Nephron (organoid): ENCODE results near the gene ETNK2.

Experiments used
- H3K27ac Mint-ChIP-seq, 3 experiments: 2 replicates each; pipeline ENCODE4 v1.8.0; 2020; ENCODE audit warnings: mixed read lengths in 3 of 3, mild to moderate bottlenecking in 2 of 3, moderate library complexity in 1 of 3
- H3K27me3 Mint-ChIP-seq: 2 replicates; pipeline ENCODE4 v1.8.0; 2021; ENCODE audit warnings: low read depth, mild to moderate bottlenecking, moderate library complexity, mixed read lengths
- H3K36me3 Mint-ChIP-seq: 2 replicates; pipeline ENCODE4 v1.8.0; 2020; ENCODE audit warnings: low read depth, mixed read lengths
- H3K4me1 Mint-ChIP-seq: 2 replicates; pipeline ENCODE4 v1.8.0; 2020; ENCODE audit warnings: mixed read lengths
- H3K4me3 Mint-ChIP-seq, 3 experiments: 2 replicates each; pipeline ENCODE4 v1.8.0; 2020; ENCODE audit warnings: mild to moderate bottlenecking in 3 of 3, mixed read lengths in 3 of 3, moderate library complexity in 2 of 3
- H3K9me3 Mint-ChIP-seq: 2 replicates; pipeline ENCODE4 v1.8.0; 2020; ENCODE audit warnings: mixed read lengths
- CTCF ChIP-seq, 3 experiments: fragments of 200-600 bp; sonication (generic); IDR thresholded peaks; one replicate each; pipeline ENCODE4 v1.5.0; 2021; ENCODE audit warnings: antibody characterized with exemption in 3 of 3; ENCODE audit not compliant: unreplicated experiment in 3 of 3

ETNK2 gene

GRCh38 chr1:204112876-204113730 is 38.7 kb downstream of the ETNK2 start:
- H3K36me3 Mint-ChIP-seq = peaks cover 10% of the 10 kb centered on the region

DNA sequence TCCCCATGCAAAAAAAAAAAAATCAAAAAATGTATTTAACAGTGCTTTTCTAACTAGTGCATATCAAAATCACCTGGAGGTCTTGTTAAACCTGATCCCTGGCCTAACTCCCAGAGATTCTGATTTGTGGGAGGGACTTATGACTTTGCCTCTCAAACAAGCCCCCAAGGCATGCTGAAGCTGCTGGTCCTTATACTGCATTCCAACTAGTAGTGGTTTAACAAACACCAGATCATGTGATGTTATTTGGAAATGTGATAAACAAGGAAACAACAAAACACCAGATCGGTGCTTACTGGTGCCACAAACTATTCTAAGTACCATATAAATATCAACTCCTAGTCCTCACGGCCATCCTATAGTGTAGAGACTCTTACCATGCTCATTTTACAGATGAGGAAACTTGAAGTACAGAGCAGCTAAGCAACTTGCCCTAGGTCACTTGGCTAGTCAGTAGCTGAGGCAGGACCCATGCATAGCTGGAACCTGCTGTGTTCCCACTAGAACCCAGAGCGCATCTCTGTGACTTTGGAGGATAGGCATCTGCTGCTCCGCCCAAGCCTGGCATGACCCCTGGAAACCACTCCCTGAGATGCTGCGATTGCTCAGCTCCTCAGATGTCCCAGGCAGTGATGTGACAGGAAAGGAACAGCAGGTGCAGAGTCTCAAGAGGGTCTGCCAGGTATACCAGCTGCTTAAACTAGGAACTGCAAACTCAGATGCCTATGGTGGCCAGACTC is 40.8 kb downstream of the ETNK2 start:
- Mint-ChIP-seq H3K27me3 (no peaks in the 10 kb centered on the region), H3K4me3 (no peak overlapping the region), H3K36me3 (peaks cover under 1% of the 10 kb centered on the region), H3K9me3 (no peaks in the 10 kb centered on the region), H3K27ac (no peak overlapping the region), H3K4me1 (peaks cover 11% of the 10 kb centered on the region)
- no peak for TF ChIP-seq CTCF (IDR thresholded peaks at IDR 0.05; ENCODE audit: unreplicated experiment in 3 of 3)

More at GRCh38 chr1:204112876-204113730, 38.7 kb downstream of the ETNK2 start:
- Mint-ChIP-seq H3K4me1 (peaks cover 11% of the 10 kb centered on the region), H3K9me3 (no peaks in the 10 kb centered on the region), H3K4me3 (no peak overlapping the region), H3K27ac (no peak overlapping the region), H3K27me3 (no peaks in the 10 kb centered on the region)
- TF ChIP-seq CTCF (IDR thresholded peaks at IDR 0.05; ENCODE audit: unreplicated experiment in 3 of 3) = no peak

- Mint-ChIP-seq H3K27ac (peak overlapping the region; percentile 74 to 91 (median 77)), H3K4me1 (peaks cover 11% of the 10 kb centered on the region), H3K4me3 (no peak overlapping the region), H3K27me3 (no peaks in the 10 kb centered on the region), H3K36me3 (no peaks in the 10 kb centered on the region), H3K9me3 (no peaks in the 10 kb centered on the region)
- no peak for TF ChIP-seq CTCF (IDR thresholded peaks at IDR 0.05; ENCODE audit: unreplicated experiment in 3 of 3)
These were observed 43.3 kb downstream of the ETNK2 start for GRCh38 chr1:204108312-204109141.

GRCh38 chr1:204107892-204108291 is 44.0 kb downstream of the ETNK2 start:
- H3K36me3 Mint-ChIP-seq = no peaks in the 10 kb centered on the region
- no peak overlapping the region for H3K27ac Mint-ChIP-seq
- H3K4me3 Mint-ChIP-seq = no peak overlapping the region
- H3K9me3 Mint-ChIP-seq = no peaks in the 10 kb centered on the region
- no peak for TF ChIP-seq CTCF (IDR thresholded peaks at IDR 0.05; ENCODE audit: unreplicated experiment in 3 of 3)
- peaks cover 16% of the 10 kb centered on the region for H3K4me1 Mint-ChIP-seq
- no peaks in the 10 kb centered on the region for H3K27me3 Mint-ChIP-seq

DNA sequence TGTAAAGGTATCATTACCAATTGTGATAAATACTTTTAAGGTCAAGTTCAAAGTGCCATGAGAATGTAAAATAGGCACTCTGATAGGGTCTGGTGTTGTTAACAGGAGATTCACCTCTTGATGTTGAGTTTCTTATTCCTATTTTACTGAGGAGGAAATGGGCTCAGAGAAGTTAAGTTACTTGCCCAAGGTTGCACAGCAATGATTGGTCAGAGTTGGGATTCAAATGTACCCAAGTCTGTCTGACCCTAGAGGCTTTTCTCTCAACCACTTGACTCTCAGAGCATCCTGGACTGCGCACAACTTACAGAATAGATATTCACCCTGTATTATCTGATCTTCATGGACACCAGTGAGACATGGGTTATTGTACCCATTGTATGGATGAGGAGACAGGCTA is 45.0 kb downstream of the ETNK2 start:
- Mint-ChIP-seq H3K36me3 (no peaks in the 10 kb centered on the region), H3K4me3 (no peak overlapping the region), H3K27me3 (peaks cover 4% of the 10 kb centered on the region), H3K27ac (no peak overlapping the region), H3K4me1 (peaks cover 24% of the 10 kb centered on the region), H3K9me3 (no peaks in the 10 kb centered on the region)
- no peak for TF ChIP-seq CTCF (IDR thresholded peaks at IDR 0.05; ENCODE audit: unreplicated experiment in 3 of 3)
